Upper lobe of left lung (tissue), 4 donors: ENCODE data around the gene PADI1.

ENCODE experiments used
- EP300 ChIP-seq, 4 donors: sonication (generic); formaldehyde crosslinking; IDR thresholded peaks; one replicate each; pipeline ENCODE4 v1.5.1; 2017; ENCODE audit warnings: antibody characterized with exemption in 4 of 4, control low read depth in 2 of 4
- POLR2A ChIP-seq, 4 donors: fragments of 450-650 bp; IDR thresholded peaks; one replicate each; pipeline ENCODE4 v1.5.1; 2016 to 2017; ENCODE audit warnings: antibody characterized with exemption in 4 of 4, mild to moderate bottlenecking in 2 of 4
- POLR2AphosphoS5 ChIP-seq, 2 donors: sonication (generic); formaldehyde crosslinking; IDR thresholded peaks; one replicate each; pipeline ENCODE4 v1.5.1; 2017; ENCODE audit warnings: antibody characterized with exemption in 2 of 2
- TF ChIP-seq, protein P1 (sequence below), 6 experiments: fragments of 450-650 bp in 4 of 6; fragments of 200-600 bp in 2 of 6; sonication (generic) in 2 of 6; IDR thresholded peaks; one replicate each; pipeline ENCODE4 v1.5.1; 2016 to 2019; ENCODE audit warnings: antibody characterized with exemption in 6 of 6

DNA sequence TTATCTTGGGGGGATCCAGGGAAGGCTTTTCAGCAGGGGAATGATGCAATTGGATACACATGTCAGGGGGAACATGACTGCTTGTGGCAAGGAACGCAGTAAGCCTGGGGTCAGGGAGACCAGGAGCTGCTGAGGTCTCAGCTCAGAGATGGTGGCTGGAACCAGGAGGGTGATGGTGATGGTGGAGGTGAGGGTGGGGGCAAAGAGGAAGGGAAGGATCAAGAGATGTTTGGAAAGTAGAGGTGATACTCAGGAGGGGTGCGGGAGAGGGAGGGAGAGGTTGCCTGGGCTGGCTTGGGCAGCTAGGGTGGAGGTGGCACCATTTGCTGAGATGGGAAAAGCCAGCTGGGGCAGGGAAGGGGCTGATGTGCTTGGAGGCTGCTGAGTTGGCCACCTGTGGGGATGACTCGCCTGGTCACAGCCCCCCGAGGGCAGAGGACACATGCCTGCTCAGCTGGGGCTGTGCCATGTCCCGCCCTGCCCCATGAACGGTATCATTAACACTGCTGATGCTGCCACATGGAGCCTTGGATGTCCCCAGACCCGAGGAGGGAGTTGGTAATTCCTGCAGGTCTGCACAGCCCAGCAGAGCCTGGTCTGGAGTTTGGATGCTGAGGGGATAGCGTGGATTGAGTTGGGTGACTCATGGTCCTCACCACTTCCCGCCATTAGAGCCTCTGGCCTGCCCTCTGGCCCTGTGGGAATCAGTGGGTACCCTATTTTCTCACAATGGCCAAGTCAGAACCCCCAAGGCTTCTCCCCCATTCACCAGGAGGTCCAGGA lies 6.3 kb upstream of the PADI1 start:
- TF ChIP-seq, protein P1, sequence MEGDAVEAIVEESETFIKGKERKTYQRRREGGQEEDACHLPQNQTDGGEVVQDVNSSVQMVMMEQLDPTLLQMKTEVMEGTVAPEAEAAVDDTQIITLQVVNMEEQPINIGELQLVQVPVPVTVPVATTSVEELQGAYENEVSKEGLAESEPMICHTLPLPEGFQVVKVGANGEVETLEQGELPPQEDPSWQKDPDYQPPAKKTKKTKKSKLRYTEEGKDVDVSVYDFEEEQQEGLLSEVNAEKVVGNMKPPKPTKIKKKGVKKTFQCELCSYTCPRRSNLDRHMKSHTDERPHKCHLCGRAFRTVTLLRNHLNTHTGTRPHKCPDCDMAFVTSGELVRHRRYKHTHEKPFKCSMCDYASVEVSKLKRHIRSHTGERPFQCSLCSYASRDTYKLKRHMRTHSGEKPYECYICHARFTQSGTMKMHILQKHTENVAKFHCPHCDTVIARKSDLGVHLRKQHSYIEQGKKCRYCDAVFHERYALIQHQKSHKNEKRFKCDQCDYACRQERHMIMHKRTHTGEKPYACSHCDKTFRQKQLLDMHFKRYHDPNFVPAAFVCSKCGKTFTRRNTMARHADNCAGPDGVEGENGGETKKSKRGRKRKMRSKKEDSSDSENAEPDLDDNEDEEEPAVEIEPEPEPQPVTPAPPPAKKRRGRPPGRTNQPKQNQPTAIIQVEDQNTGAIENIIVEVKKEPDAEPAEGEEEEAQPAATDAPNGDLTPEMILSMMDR (IDR thresholded peaks at IDR 0.05) = no peak
- TF ChIP-seq POLR2A (IDR thresholded peaks at IDR 0.05) (no peak), EP300 (IDR thresholded peaks at IDR 0.05) (no peak), POLR2AphosphoS5 (IDR thresholded peaks at IDR 0.05) (no peak)
